B cell (primary cell): Measurements from ENCODE around the gene WDR70. TPM values are rescaled to one million over a fixed set of nuclear protein-coding genes. Genes with fewer than 3 reads are reported as not detected.
"Not testable (repeated sequence)": the region's sequence is repeated elsewhere in the genome, so short reads cannot be mapped to it uniquely, and the experiment has no call there.

ENCODE experiments used
- ATAC-seq: fragments of 200-7000 bp; cut with Tn5 transposase; one replicate; pipeline ENCODE4 v1.10.0; 2021; ENCODE audit warnings: low read depth, mild to moderate bottlenecking, moderate number of reproducible peaks, moderate library complexity
- CTCF ChIA-PET: fragments of 350-600 bp; sonication (Branson Sonifier 250); formaldehyde crosslinking; loops from one replicate; lab custom pipeline; 2021; ENCODE audit warnings: antibody characterized with exemption, inconsistent platforms; lab: Charles Lee
- POLR2A ChIA-PET: fragments of 350-600 bp; sonication (Branson Sonifier 250); formaldehyde crosslinking; loops from one replicate; lab custom pipeline; 2021; ENCODE audit warnings: antibody characterized with exemption; lab: Charles Lee
- DNase-seq: peaks from one replicate; pipeline ENCODE4 v3.0.0; 2013
- H2AFZ ChIP-seq: 2 replicates; pipeline ENCODE4 v1.6.1; 2012; ENCODE audit warnings: mild to moderate bottlenecking, low read depth, low read length; ENCODE audit not compliant: insufficient read depth, poor library complexity, severe bottlenecking
- H3K27ac ChIP-seq, 2 donors: 1 replicate in 1 of 2; 2 replicates in 1 of 2; pipeline ENCODE4 v1.5.1; 2012 to 2013; ENCODE audit warnings: low read length in 2 of 2, mild to moderate bottlenecking in 2 of 2, moderate library complexity in 1 of 2
- H3K27me3 ChIP-seq, 4 experiments: fragments of 200-600 bp in 1 of 4; sonication (generic) in 1 of 4; replicated peaks in 1 of 4; 1 replicate in 2 of 4; 2 replicates in 2 of 4; pipeline versions ENCODE4 v1.6.1 to v1.7.0; 2013 to 2016; ENCODE audit warnings: low read length in 3 of 4, mild to moderate bottlenecking in 2 of 4, mixed read lengths in 1 of 4, moderate library complexity in 1 of 4; ENCODE audit not compliant: insufficient read depth in 4 of 4, control insufficient read depth in 3 of 4; ENCODE audit errors: control extremely low read depth in 1 of 4
- H3K36me3 ChIP-seq, 2 experiments: replicated peaks in 1 of 2; 1 replicate in 1 of 2; 2 replicates in 1 of 2; pipeline versions ENCODE4 v1.6.1 to v1.7.1; 2013; ENCODE audit warnings: low read length in 1 of 2; ENCODE audit not compliant: insufficient read depth in 2 of 2, control insufficient read depth in 1 of 2; ENCODE audit errors: control extremely low read depth in 1 of 2, extremely low read depth in 1 of 2
- H3K4me1 ChIP-seq, 2 donors: fragments of 200-600 bp in 1 of 2; sonication (generic) in 1 of 2; 1 replicate in 1 of 2; 2 replicates in 1 of 2; pipeline versions ENCODE4 v1.5.1 to v1.6.1; 2013 to 2017; ENCODE audit warnings: low read length in 2 of 2; ENCODE audit not compliant: control insufficient read depth in 2 of 2, insufficient read depth in 2 of 2
- H3K4me2 ChIP-seq: replicated peaks from 2 replicates; pipeline ENCODE3; 2012; ENCODE audit warnings: mild to moderate bottlenecking, low read depth, low read length; ENCODE audit not compliant: poor library complexity, severe bottlenecking
- H3K4me3 ChIP-seq, 5 experiments: fragments of 200-600 bp in 1 of 5; sonication (generic) in 1 of 5; 1 replicate in 3 of 5; 2 replicates in 2 of 5; pipeline versions ENCODE4 v1.5.1 to v1.7.0; 2011 to 2016; ENCODE audit warnings: low read length in 4 of 5, mild to moderate bottlenecking in 4 of 5, low read depth in 2 of 5, control low read depth in 1 of 5, moderate library complexity in 1 of 5; ENCODE audit not compliant: insufficient read depth in 1 of 5; ENCODE audit errors: control extremely low read depth in 1 of 5, extremely low read depth in 1 of 5
- H3K79me2 ChIP-seq: fragments of 200-600 bp; sonication (generic); one replicate; pipeline ENCODE4 v1.6.0; 2016; ENCODE audit warnings: low read length; ENCODE audit not compliant: control insufficient read depth, insufficient read depth
- H3K9ac ChIP-seq: fragments of 200-600 bp; sonication (generic); 2 replicates; pipeline ENCODE4 v1.6.1; 2017; ENCODE audit warnings: mild to moderate bottlenecking, low read length, moderate library complexity
- H3K9me3 ChIP-seq, 3 donors: one replicate each; pipeline versions ENCODE4 v1.6.1 to v1.7.1; 2013; ENCODE audit warnings: low read length in 2 of 3; ENCODE audit not compliant: control insufficient read depth in 2 of 3, insufficient read depth in 1 of 3; ENCODE audit errors: control extremely low read depth in 1 of 3
- H4K20me1 ChIP-seq: 2 replicates; pipeline ENCODE4 v1.6.0; 2012; ENCODE audit warnings: mild to moderate bottlenecking, low read length; ENCODE audit not compliant: insufficient read depth, control insufficient read depth, poor library complexity, severe bottlenecking
- H3K27ac Mint-ChIP-seq: one replicate; pipeline ENCODE4 v1.8.0; 2021; ENCODE audit warnings: mixed read lengths
- H3K27me3 Mint-ChIP-seq: one replicate; pipeline ENCODE4 v1.8.0; 2021; ENCODE audit warnings: mixed read lengths
- H3K4me1 Mint-ChIP-seq: one replicate; pipeline ENCODE4 v1.8.0; 2021; ENCODE audit warnings: mixed read lengths
- H3K4me3 Mint-ChIP-seq: one replicate; pipeline ENCODE4 v1.8.0; 2021; ENCODE audit warnings: mixed read lengths
- H3K9me3 Mint-ChIP-seq: one replicate; pipeline ENCODE4 v1.8.0; 2022; ENCODE audit warnings: mixed read lengths; ENCODE audit not compliant: insufficient read depth
- EZH2 ChIP-seq: IDR thresholded peaks from 2 replicates; pipeline ENCODE4 v1.6.1; 2012; ENCODE audit warnings: borderline replicate concordance, low read depth, mild to moderate bottlenecking, moderate library complexity, low read length; ENCODE audit not compliant: insufficient read depth, poor library complexity, severe bottlenecking
- WGBS: methylation state at CpG from one replicate; pipeline ENCODE4 v1.1.5; 2013; ENCODE audit warnings: missing lambda C conversion rate; ENCODE audit not compliant: insufficient coverage; 5-methylcytosine and 5-hydroxymethylcytosine counted together
- intact Hi-C: fragments of 100-400 bp; cut with micrococcal nuclease; formaldehyde crosslinking; loops from one replicate; pipeline ENCODE4 v1.10.0; 2022
- polyA plus RNA-seq: library from polyadenylated mRNA; depleted of rRNA; stranded (reverse); fragments of >200 nt; gene quantifications from 2 replicates; pipeline ENCODE4 v1.2.3, GENCODE V29; 2012
- total RNA-seq, 2 donors: library from RNA; stranded (reverse); fragments of 120-200 nt in 1 of 2; gene quantifications; 1 replicate in 1 of 2; 2 replicates in 1 of 2; pipeline versions ENCODE4 v1.2.3 to v1.2.4, GENCODE V29; 2013 to 2022
- TF ChIP-seq, protein P1 (sequence below): fragments of 200-600 bp; IDR thresholded peaks from one replicate; pipeline ENCODE4 v1.8.0; 2022; ENCODE audit warnings: antibody characterized with exemption, mild to moderate bottlenecking

The WDR70 gene
- total and polyA plus RNA-seq, 2 donors (not counting 1 experiment from before 2014, with no cell fraction given) = 12.8 to 46.8 TPM

DNA sequence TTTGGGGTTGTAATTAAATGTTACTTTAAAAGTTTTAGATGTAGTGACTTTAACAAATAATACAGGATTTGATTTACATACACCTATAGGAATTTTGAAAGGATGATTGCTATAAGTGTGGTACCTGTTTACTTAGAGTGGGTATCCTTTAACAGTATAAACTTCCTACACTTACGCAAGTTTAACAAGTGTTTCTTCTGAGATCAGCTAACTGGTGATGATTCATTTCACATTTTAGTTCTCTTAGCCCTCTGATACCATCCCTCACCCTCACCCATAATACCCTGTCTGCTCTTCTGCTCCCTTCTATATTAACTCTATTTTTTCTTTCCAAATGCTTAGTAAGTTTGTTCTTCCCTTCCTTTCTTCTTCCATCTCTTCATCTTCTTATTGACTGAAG, 262.8 kb downstream of the WDR70 start:
- DNase-seq (no peak), ATAC-seq (no peak)
- H3K9me3 ChIP-seq = peaks cover 0 to 6% (median 4%) of the 10 kb centered on the region in 3 donors
- TF ChIP-seq, protein P1, sequence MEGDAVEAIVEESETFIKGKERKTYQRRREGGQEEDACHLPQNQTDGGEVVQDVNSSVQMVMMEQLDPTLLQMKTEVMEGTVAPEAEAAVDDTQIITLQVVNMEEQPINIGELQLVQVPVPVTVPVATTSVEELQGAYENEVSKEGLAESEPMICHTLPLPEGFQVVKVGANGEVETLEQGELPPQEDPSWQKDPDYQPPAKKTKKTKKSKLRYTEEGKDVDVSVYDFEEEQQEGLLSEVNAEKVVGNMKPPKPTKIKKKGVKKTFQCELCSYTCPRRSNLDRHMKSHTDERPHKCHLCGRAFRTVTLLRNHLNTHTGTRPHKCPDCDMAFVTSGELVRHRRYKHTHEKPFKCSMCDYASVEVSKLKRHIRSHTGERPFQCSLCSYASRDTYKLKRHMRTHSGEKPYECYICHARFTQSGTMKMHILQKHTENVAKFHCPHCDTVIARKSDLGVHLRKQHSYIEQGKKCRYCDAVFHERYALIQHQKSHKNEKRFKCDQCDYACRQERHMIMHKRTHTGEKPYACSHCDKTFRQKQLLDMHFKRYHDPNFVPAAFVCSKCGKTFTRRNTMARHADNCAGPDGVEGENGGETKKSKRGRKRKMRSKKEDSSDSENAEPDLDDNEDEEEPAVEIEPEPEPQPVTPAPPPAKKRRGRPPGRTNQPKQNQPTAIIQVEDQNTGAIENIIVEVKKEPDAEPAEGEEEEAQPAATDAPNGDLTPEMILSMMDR = no peak
- TF ChIP-seq EZH2 = no peak
- H3K4me1 ChIP-seq = no peaks in the 10 kb centered on the region
- H4K20me1 ChIP-seq = no peaks in the 10 kb centered on the region
- Mint-ChIP-seq H3K9me3 (peaks cover 18% of the 10 kb centered on the region), H3K27me3 (no peaks in the 10 kb centered on the region), H3K4me3 (no peak overlapping the region), H3K27ac (no peak overlapping the region), H3K4me1 (no peaks in the 10 kb centered on the region)
- intact Hi-C loops = no loop called here
- H3K27me3 ChIP-seq = no peaks in the 10 kb centered on the region
- H3K27ac ChIP-seq = no peak overlapping the region
- H3K9ac ChIP-seq = no peak overlapping the region
- peaks cover 0 to 1% of the 10 kb centered on the region in 2 experiments for H3K36me3 ChIP-seq
- no peaks in the 10 kb centered on the region for H3K79me2 ChIP-seq
- H3K4me3 ChIP-seq = no peak overlapping the region
- POLR2A ChIA-PET = no interaction called here
- H3K4me2 ChIP-seq = no peak overlapping the region
- CTCF ChIA-PET = no interaction called here
- no CpG with 5 or more reads among the region's 1 CpG for WGBS
- H2AFZ ChIP-seq = no peak overlapping the region

DNA sequence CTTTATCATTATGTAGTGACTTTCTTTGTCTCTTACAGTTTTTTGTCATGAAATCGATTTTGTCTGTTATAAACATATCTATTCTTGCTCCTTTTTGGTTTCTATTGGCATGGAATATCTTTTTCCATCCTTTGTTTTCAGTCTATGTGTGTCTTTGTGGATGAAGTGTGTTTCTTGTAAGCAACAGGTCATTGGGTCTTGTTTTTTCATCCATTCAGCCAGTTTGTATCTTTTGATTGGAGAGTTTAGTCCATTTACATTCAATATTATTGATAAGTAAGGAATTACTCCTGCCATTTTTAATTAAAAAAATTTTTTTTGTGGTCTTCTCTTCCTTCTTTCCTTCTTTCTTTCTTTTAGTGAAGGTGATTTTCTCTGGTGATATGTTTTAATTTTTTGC, 266.6 kb downstream of the WDR70 start:
- TF ChIP-seq EZH2 = no peak
- TF ChIP-seq, protein P1 = no peak
- no CpG with 5 or more reads among the region's 1 CpG for WGBS
- no peak overlapping the region for H3K27ac ChIP-seq

DNA sequence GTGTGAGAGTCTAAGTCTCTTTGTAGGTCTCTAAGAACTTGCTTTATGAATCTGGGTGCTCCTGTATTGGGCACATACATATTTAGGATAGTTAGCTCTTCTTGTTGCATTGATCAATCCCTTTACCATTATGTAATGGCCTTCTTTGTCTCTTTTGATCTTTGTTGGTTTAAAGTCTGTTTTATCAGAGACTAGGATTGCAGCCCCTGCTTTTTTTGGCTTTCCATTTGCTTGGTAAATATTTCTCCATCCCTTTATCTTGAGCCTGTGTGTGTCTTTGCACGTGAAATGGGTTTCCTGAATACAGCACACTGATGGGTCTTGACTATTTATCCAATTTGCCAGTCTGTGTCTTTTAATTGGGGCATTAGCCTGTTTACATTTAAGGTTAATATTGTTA, 275.4 kb downstream of the WDR70 start:
- H3K79me2 ChIP-seq, H2AFZ ChIP-seq, H3K36me3 ChIP-seq, H3K4me3 Mint-ChIP-seq, H3K27ac ChIP-seq, intact Hi-C loops, DNase-seq, H3K9ac ChIP-seq, H3K27me3 Mint-ChIP-seq, H3K4me1 ChIP-seq, H3K9me3 Mint-ChIP-seq, H3K4me2 ChIP-seq, H3K4me1 Mint-ChIP-seq, H3K27me3 ChIP-seq, H3K4me3 ChIP-seq, H4K20me1 ChIP-seq, H3K27ac Mint-ChIP-seq, ATAC-seq, H3K9me3 ChIP-seq, POLR2A ChIA-PET: not testable (repeated sequence)
- CTCF ChIA-PET = interaction anchor here (1.0 kb wide), 1 partner anchor 25 kb away, joined by 4 read pairs; no protein-coding TSS in a partner anchor
- WGBS = 83% methylated on average over 1 of the region's 1 CpG

More for the DNA sequence above, 266.6 kb downstream of the WDR70 start:
- intact Hi-C loops = no loop called here
- H3K4me1 ChIP-seq = no peaks in the 10 kb centered on the region
- ATAC-seq (no peak), DNase-seq (no peak)
- no peaks in the 10 kb centered on the region for H3K27me3 ChIP-seq
- H3K9me3 ChIP-seq = peaks cover 4 to 6% (median 5%) of the 10 kb centered on the region in 3 donors
- Mint-ChIP-seq H3K27ac (no peak overlapping the region), H3K9me3 (peaks cover 21% of the 10 kb centered on the region), H3K27me3 (no peaks in the 10 kb centered on the region), H3K4me1 (no peaks in the 10 kb centered on the region), H3K4me3 (no peak overlapping the region)
- no peak overlapping the region for H3K9ac ChIP-seq
- no peak overlapping the region for H3K4me2 ChIP-seq
- H3K4me3 ChIP-seq = no peak overlapping the region
- no peaks in the 10 kb centered on the region for H3K36me3 ChIP-seq
- POLR2A ChIA-PET = no interaction called here
- CTCF ChIA-PET = no interaction called here
- H3K79me2 ChIP-seq = no peaks in the 10 kb centered on the region
- no peaks in the 10 kb centered on the region for H4K20me1 ChIP-seq
- no peak overlapping the region for H2AFZ ChIP-seq
